Brain microvascular endothelial cell (primary cell): ENCODE data around the gene USP37.

Experiments
- DNase-seq: peaks from one replicate; pipeline ENCODE4 v3.0.0-alpha.2; 2020
- H3K27ac ChIP-seq: fragments of 250-450 bp; sonication (Bioruptor Pico); 2 replicates; pipeline ENCODE4 v1.5.1; 2020; ENCODE audit warnings: mild to moderate bottlenecking, moderate library complexity
- H3K27me3 ChIP-seq: fragments of 250-450 bp; sonication (Bioruptor Pico); replicated peaks from 2 replicates; pipeline ENCODE4 v1.5.1; 2020; ENCODE audit warnings: mild to moderate bottlenecking
- H3K36me3 ChIP-seq: fragments of 250-450 bp; sonication (Bioruptor Pico); replicated peaks from 2 replicates; pipeline ENCODE4 v1.5.1; 2020; ENCODE audit warnings: mild to moderate bottlenecking
- H3K4me3 ChIP-seq: 2 replicates; pipeline ENCODE4 v1.5.1; 2011; ENCODE audit warnings: low read depth, mild to moderate bottlenecking, control low read depth, low read length, moderate library complexity
- CTCF ChIP-seq: IDR thresholded peaks from 2 replicates; pipeline ENCODE4 v1.5.1; 2011; ENCODE audit warnings: low read depth, mild to moderate bottlenecking, moderate library complexity, low read length, control low read depth, inconsistent platforms; ENCODE audit errors: missing control alignments
- in situ Hi-C: cut with HindIII; loops from 2 replicates; pipeline ENCODE4 v1.10.0; 2017; ENCODE audit warnings: low sequenced_read_pairs, low pct_ligation_motif_present

Gene USP37

GRCh38 chr2:218517434-218518206, 50.5 kb downstream of the USP37 start:
- peak; percentile 3 for DNase-seq
- H3K4me3 ChIP-seq, result no peak overlapping the region
- no peak overlapping the region for H3K27ac ChIP-seq

GRCh38 chr2:218516614-218517013, 51.5 kb downstream of the USP37 start:
- Histone ChIP-seq H3K36me3 (no peaks in the 10 kb centered on the region), H3K27me3 (no peaks in the 10 kb centered on the region), H3K4me3 (no peak overlapping the region), H3K27ac (no peak overlapping the region)
- in situ Hi-C loops, result no loop called here
- TF ChIP-seq CTCF, result peak; percentile 54
- DNase-seq, result peak; percentile 2

More at GRCh38 chr2:218517434-218518206, 50.5 kb downstream of the USP37 start:
- Histone ChIP-seq H3K36me3 (no peaks in the 10 kb centered on the region), H3K27me3 (no peaks in the 10 kb centered on the region)
- in situ Hi-C loops, result no loop called here
- no peak for TF ChIP-seq CTCF

DNA sequence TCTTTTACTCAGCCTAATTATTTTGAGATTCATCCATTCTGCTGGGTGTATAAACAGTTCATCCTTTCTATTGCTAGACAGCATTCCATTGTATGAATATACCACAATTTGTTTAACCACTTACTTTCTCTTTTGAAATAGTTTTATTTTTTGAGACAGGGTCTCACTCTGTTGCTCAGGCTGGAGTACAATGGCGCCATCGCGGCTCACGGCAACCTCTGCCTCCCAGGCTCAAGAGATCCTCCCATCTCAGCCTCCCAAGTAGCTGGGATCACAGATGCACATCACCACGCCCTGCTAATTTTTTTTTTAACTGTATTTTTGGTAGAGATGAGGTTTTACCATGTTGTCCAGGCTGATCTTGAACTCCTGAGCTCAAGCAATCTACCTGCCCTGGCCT, 54.5 kb downstream of the USP37 start:
- no peak for DNase-seq
- Histone ChIP-seq H3K36me3 (no peaks in the 10 kb centered on the region), H3K27me3 (no peaks in the 10 kb centered on the region), H3K4me3 (no peak overlapping the region), H3K27ac (no peak overlapping the region)
- in situ Hi-C loops, result no loop called here
- no peak for TF ChIP-seq CTCF

- no peak overlapping the region for H3K27ac ChIP-seq
- in situ Hi-C loops, result no loop called here
- TF ChIP-seq CTCF, result no peak
- H3K36me3 ChIP-seq, result no peaks in the 10 kb centered on the region
- no peak for DNase-seq
- H3K4me3 ChIP-seq, result no peak overlapping the region
- no peaks in the 10 kb centered on the region for H3K27me3 ChIP-seq
Observed at GRCh38 chr2:218508299-218508698, 59.9 kb downstream of the USP37 start.

DNA sequence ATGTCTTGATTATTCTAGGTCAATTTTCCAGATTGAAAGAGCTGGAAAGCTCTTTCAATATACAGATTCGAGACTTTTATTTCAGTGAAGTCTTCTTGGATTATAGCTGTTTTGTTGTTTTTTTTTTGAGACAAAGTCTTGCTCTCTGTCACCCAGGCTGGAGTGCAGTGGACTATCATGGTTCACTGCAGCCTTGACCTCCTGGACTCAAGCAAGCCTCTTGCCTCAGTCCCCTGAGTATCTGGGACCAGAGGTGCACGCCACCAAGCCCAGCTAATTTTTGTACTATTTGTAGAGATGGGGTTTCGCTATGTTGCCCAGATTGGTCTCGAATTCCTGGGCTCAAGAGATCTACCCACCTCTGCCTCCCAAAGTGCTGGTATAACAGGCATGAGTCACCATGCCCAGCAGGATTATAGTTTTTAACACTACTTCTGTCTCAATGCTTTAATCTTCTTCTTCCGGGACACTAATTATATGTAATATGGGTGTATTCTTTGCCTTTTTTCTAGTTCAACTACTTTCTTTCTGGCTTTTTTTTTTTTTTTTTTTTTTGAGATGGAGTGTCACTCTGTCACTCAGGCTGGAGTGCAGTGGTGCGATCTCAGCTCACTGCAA, 62.3 kb downstream of the USP37 start:
- in situ Hi-C loops, result no loop called here
- Histone ChIP-seq H3K27ac (no peak overlapping the region), H3K27me3 (no peaks in the 10 kb centered on the region), H3K36me3 (no peaks in the 10 kb centered on the region), H3K4me3 (no peak overlapping the region)
- DNase-seq, result no peak
- no peak for TF ChIP-seq CTCF
